ENCODE results near the gene SIRT7. TPM values are rescaled to one million over a fixed set of nuclear protein-coding genes. Genes with fewer than 3 reads are reported as not detected.

The SIRT7 gene
- total RNA-seq, 1 donor = 22.1 TPM

- no peak overlapping the region for H2AFZ ChIP-seq (ENCODE audit: low read length)
- H3K79me2 ChIP-seq (ENCODE audit: insufficient read depth, low read length) = peaks cover 6% of the 10 kb centered on the region
- H3K4me3 ChIP-seq (ENCODE audit: insufficient read depth, low read length) = no peak overlapping the region
- H4K20me1 ChIP-seq (ENCODE audit: insufficient read depth, low read length) = peaks cover 18% of the 10 kb centered on the region
- peaks cover 12% of the 10 kb centered on the region for H3K36me3 ChIP-seq (ENCODE audit: insufficient read depth, low read length)
- DNase-seq (ENCODE audit: insufficient read length, low spot score, missing footprints) = no peak
- H3K9me3 ChIP-seq (ENCODE audit: low read depth, low read length) = no peaks in the 10 kb centered on the region
- no peak overlapping the region for H3K4me2 ChIP-seq (ENCODE audit: insufficient read depth, low read length)
- peaks cover 6% of the 10 kb centered on the region for H3K4me1 ChIP-seq (ENCODE audit: insufficient read depth, low read length)
- no peaks in the 10 kb centered on the region for H3K27me3 ChIP-seq (ENCODE audit: insufficient read depth, low read length)
- no peak for TF ChIP-seq CTCF (IDR thresholded peaks at IDR 0.05; ENCODE audit: extremely low read depth, low read depth, low read length)
- no peak overlapping the region for H3K27ac ChIP-seq (ENCODE audit: low read depth, low read length)
Observed at GRCh38 chr17:81934850-81935708, 17.1 kb upstream of the SIRT7 start.

GRCh38 chr17:81934098-81934757 lies 16.3 kb upstream of the SIRT7 start:
- Histone ChIP-seq H4K20me1 (ENCODE audit: insufficient read depth, low read length) (peaks cover 18% of the 10 kb centered on the region), H3K27ac (ENCODE audit: low read depth, low read length) (no peak overlapping the region), H3K4me1 (ENCODE audit: insufficient read depth, low read length) (peaks cover 6% of the 10 kb centered on the region), H3K4me3 (ENCODE audit: insufficient read depth, low read length) (no peak overlapping the region), H3K27me3 (ENCODE audit: insufficient read depth, low read length) (no peaks in the 10 kb centered on the region), H3K4me2 (ENCODE audit: insufficient read depth, low read length) (no peak overlapping the region), H3K36me3 (ENCODE audit: insufficient read depth, low read length) (peaks cover 12% of the 10 kb centered on the region), H3K9me3 (ENCODE audit: low read depth, low read length) (no peaks in the 10 kb centered on the region), H3K79me2 (ENCODE audit: insufficient read depth, low read length) (peaks cover 6% of the 10 kb centered on the region), H2AFZ (ENCODE audit: low read length) (no peak overlapping the region)
- no peak for TF ChIP-seq CTCF (IDR thresholded peaks at IDR 0.05; ENCODE audit: extremely low read depth, low read depth, low read length)
- DNase-seq (ENCODE audit: insufficient read length, low spot score, missing footprints) = no peak

DNA sequence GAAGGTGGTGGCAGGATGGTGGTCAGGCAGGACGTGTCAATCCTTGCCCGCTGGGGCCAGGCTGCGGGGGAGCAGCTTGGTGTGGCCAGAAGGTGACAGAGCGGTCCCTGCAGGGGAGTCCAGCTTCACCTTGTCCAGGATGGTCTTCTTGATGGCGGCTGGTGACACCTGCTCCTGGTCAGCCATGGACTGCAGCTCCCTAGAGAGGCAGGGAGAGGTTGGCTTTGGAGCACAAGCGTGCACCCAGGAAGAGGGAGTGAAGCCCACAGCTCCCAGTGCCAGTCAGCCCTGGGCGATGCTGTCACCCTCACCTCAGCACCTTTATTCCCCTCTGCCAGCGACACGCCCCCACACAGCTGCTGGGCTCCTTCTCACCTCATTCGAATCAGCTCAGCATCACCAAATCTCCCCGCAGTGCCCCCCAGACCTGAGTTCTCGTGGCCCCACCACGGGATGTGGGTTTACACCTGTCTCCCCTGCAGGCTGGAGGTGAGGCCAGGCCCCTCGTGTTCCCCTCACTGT lies 15.3 kb upstream of the SIRT7 start:
- peaks cover 12% of the 10 kb centered on the region for H3K36me3 ChIP-seq (ENCODE audit: insufficient read depth, low read length)
- no peak overlapping the region for H3K4me2 ChIP-seq (ENCODE audit: insufficient read depth, low read length)
- H3K4me1 ChIP-seq (ENCODE audit: insufficient read depth, low read length) = peaks cover 11% of the 10 kb centered on the region
- no peaks in the 10 kb centered on the region for H3K9me3 ChIP-seq (ENCODE audit: low read depth, low read length)
- H2AFZ ChIP-seq (ENCODE audit: low read length) = no peak overlapping the region
- no peak overlapping the region for H3K4me3 ChIP-seq (ENCODE audit: insufficient read depth, low read length)
- H3K27ac ChIP-seq (ENCODE audit: low read depth, low read length) = no peak overlapping the region
- H3K79me2 ChIP-seq (ENCODE audit: insufficient read depth, low read length) = peaks cover 6% of the 10 kb centered on the region
- no peak for TF ChIP-seq CTCF (IDR thresholded peaks at IDR 0.05; ENCODE audit: extremely low read depth, low read depth, low read length)
- H4K20me1 ChIP-seq (ENCODE audit: insufficient read depth, low read length) = peaks cover 18% of the 10 kb centered on the region
- H3K27me3 ChIP-seq (ENCODE audit: insufficient read depth, low read length) = no peaks in the 10 kb centered on the region
- no peak for DNase-seq (ENCODE audit: insufficient read length, low spot score, missing footprints)
